Measurements from ENCODE around the gene RHOBTB3.

Gene RHOBTB3

GRCh38 chr5:95697781-95698681 is 33.1 kb upstream of the RHOBTB3 start:
- H3K4me2 ChIP-seq (ENCODE audit: low read depth, low read length, poor library complexity, severe bottlenecking) = no peak overlapping the region
- no peaks in the 10 kb centered on the region for H3K4me1 ChIP-seq (ENCODE audit: insufficient read depth, low read length, poor library complexity, severe bottlenecking)
- H3K9me2 ChIP-seq (replicated peaks; ENCODE audit: low read depth, low read length) = no peaks in the 10 kb centered on the region
- no peaks in the 10 kb centered on the region for H4K20me1 ChIP-seq (ENCODE audit: insufficient read depth, low read length, poor library complexity, severe bottlenecking)
- H3K4me3 ChIP-seq (ENCODE audit: low read length, poor library complexity, severe bottlenecking) = no peak overlapping the region
- H3K27me3 ChIP-seq (ENCODE audit: insufficient read depth, low read length, poor library complexity, severe bottlenecking) = no peaks in the 10 kb centered on the region
- TF ChIP-seq, protein P1, sequence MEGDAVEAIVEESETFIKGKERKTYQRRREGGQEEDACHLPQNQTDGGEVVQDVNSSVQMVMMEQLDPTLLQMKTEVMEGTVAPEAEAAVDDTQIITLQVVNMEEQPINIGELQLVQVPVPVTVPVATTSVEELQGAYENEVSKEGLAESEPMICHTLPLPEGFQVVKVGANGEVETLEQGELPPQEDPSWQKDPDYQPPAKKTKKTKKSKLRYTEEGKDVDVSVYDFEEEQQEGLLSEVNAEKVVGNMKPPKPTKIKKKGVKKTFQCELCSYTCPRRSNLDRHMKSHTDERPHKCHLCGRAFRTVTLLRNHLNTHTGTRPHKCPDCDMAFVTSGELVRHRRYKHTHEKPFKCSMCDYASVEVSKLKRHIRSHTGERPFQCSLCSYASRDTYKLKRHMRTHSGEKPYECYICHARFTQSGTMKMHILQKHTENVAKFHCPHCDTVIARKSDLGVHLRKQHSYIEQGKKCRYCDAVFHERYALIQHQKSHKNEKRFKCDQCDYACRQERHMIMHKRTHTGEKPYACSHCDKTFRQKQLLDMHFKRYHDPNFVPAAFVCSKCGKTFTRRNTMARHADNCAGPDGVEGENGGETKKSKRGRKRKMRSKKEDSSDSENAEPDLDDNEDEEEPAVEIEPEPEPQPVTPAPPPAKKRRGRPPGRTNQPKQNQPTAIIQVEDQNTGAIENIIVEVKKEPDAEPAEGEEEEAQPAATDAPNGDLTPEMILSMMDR (conservative IDR thresholded peaks at IDR 0.05; ENCODE audit: low read length) = no peak
- TF ChIP-seq EZH2phosphoT487 (IDR thresholded peaks at IDR 0.05; ENCODE audit: borderline replicate concordance) = no peak
- no peaks in the 10 kb centered on the region for H3K9me3 ChIP-seq (ENCODE audit: insufficient read depth, low read depth, low read length)
- H3K9ac ChIP-seq (ENCODE audit: low read depth, low read length, poor library complexity, severe bottlenecking) = no peak overlapping the region
- no peak overlapping the region for H2AFZ ChIP-seq (ENCODE audit: low read length)
- H3F3A ChIP-seq (ENCODE audit: low read depth) = no peaks in the 10 kb centered on the region
- H3K79me2 ChIP-seq (ENCODE audit: insufficient read depth, low read length) = no peaks in the 10 kb centered on the region
- no peaks in the 10 kb centered on the region for H3K36me3 ChIP-seq (ENCODE audit: insufficient read depth, low read length)

DNA sequence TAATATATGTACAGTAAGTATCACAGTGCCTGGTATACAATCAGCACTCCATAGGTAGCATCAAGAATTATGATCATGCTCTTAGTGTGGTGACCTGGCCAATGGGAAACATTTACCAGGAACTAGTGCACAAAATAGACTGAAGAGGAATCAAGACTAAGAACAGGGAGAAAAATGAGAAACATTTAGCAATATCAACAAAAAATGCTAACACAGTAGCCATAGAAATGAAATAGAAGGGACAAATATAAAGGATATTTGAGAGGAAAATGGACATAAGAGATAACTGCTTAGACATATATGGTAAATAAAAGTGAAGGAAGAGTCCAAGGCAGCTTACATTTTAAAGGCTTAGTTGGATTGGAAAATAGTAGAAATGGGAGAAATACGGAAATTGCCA is 31.8 kb upstream of the RHOBTB3 start:
- H3K36me3 ChIP-seq (ENCODE audit: insufficient read depth, low read length) = no peaks in the 10 kb centered on the region
- H3K4me1 ChIP-seq (ENCODE audit: insufficient read depth, low read length, poor library complexity, severe bottlenecking) = no peaks in the 10 kb centered on the region
- no peak for TF ChIP-seq EZH2phosphoT487 (IDR thresholded peaks at IDR 0.05; ENCODE audit: borderline replicate concordance)
- TF ChIP-seq, protein P1 (conservative IDR thresholded peaks at IDR 0.05; ENCODE audit: low read length) = no peak
- H4K20me1 ChIP-seq (ENCODE audit: insufficient read depth, low read length, poor library complexity, severe bottlenecking) = no peaks in the 10 kb centered on the region
- H3K4me2 ChIP-seq (ENCODE audit: low read depth, low read length, poor library complexity, severe bottlenecking) = no peak overlapping the region
- H3F3A ChIP-seq (ENCODE audit: low read depth) = no peaks in the 10 kb centered on the region
- no peaks in the 10 kb centered on the region for H3K27me3 ChIP-seq (ENCODE audit: insufficient read depth, low read length, poor library complexity, severe bottlenecking)
- H3K9me3 ChIP-seq (ENCODE audit: insufficient read depth, low read depth, low read length) = no peaks in the 10 kb centered on the region
- no peak overlapping the region for H2AFZ ChIP-seq (ENCODE audit: low read length)
- H3K4me3 ChIP-seq (ENCODE audit: low read length, poor library complexity, severe bottlenecking) = no peak overlapping the region
- no peak overlapping the region for H3K9ac ChIP-seq (ENCODE audit: low read depth, low read length, poor library complexity, severe bottlenecking)
- H3K9me2 ChIP-seq (replicated peaks; ENCODE audit: low read depth, low read length) = no peaks in the 10 kb centered on the region
- no peaks in the 10 kb centered on the region for H3K79me2 ChIP-seq (ENCODE audit: insufficient read depth, low read length)

DNA sequence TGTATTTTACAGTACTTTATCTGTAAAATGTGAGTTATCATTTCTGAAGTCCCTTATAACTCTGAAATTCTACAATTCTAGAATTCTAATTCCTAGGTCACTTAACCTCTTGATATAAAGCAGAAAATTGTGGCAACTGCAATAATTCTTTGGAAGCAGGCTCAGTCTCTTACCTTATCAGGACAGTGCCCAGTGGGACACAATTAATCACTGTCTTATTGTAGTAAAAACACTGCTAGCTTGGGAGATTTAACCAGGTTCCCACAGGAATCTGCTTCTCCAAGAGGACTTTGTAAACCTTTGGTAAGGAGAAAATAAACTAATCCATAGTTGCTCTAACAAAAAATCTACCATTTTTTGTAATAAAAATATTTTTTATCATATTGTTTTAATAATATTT is 30.1 kb upstream of the RHOBTB3 start:
- no peak overlapping the region for H3K4me3 ChIP-seq (ENCODE audit: low read length, poor library complexity, severe bottlenecking)
- no peaks in the 10 kb centered on the region for H3K9me3 ChIP-seq (ENCODE audit: insufficient read depth, low read depth, low read length)
- H3K4me1 ChIP-seq (ENCODE audit: insufficient read depth, low read length, poor library complexity, severe bottlenecking) = no peaks in the 10 kb centered on the region
- H2AFZ ChIP-seq (ENCODE audit: low read length) = no peak overlapping the region
- no peak overlapping the region for H3K4me2 ChIP-seq (ENCODE audit: low read depth, low read length, poor library complexity, severe bottlenecking)
- no peaks in the 10 kb centered on the region for H3K36me3 ChIP-seq (ENCODE audit: insufficient read depth, low read length)
- H3K27me3 ChIP-seq (ENCODE audit: insufficient read depth, low read length, poor library complexity, severe bottlenecking) = no peaks in the 10 kb centered on the region
- H3F3A ChIP-seq (ENCODE audit: low read depth) = no peaks in the 10 kb centered on the region
- H3K79me2 ChIP-seq (ENCODE audit: insufficient read depth, low read length) = no peaks in the 10 kb centered on the region
- H3K9ac ChIP-seq (ENCODE audit: low read depth, low read length, poor library complexity, severe bottlenecking) = no peak overlapping the region
- H3K9me2 ChIP-seq (replicated peaks; ENCODE audit: low read depth, low read length) = no peaks in the 10 kb centered on the region
- H4K20me1 ChIP-seq (ENCODE audit: insufficient read depth, low read length, poor library complexity, severe bottlenecking) = no peaks in the 10 kb centered on the region
- TF ChIP-seq EZH2phosphoT487 (IDR thresholded peaks at IDR 0.05; ENCODE audit: borderline replicate concordance) = no peak
- TF ChIP-seq, protein P1 (conservative IDR thresholded peaks at IDR 0.05; ENCODE audit: low read length) = no peak
